Hepatic stellate cell (primary cell): ENCODE data around the gene CACNA2D4.
"Not testable (repeated sequence)": the region's sequence is repeated elsewhere in the genome, so short reads cannot be mapped to it uniquely, and the experiment has no call there.

Experiments used
- DNase-seq: peaks from one replicate; pipeline ENCODE4 v3.0.0; 2011; ENCODE audit warnings: low spot score

The CACNA2D4 gene

GRCh38 chr12:1832801-1833595 lies 85.5 kb downstream of the CACNA2D4 start:
- no peak for DNase-seq

- DNase-seq = peak; percentile 73
Measured at GRCh38 chr12:1830981-1831963, 87.2 kb downstream of the CACNA2D4 start.

- no peak for DNase-seq
Measured at GRCh38 chr12:1830401-1830845, 88.0 kb downstream of the CACNA2D4 start.

- no peak for DNase-seq
Measured at GRCh38 chr12:1829306-1829900, 89.0 kb downstream of the CACNA2D4 start.

GRCh38 chr12:1828856-1829255 lies 89.6 kb downstream of the CACNA2D4 start:
- no peak for DNase-seq

GRCh38 chr12:1827826-1828805 lies 90.3 kb downstream of the CACNA2D4 start:
- DNase-seq = no peak

GRCh38 chr12:1826867-1827705 lies 91.4 kb downstream of the CACNA2D4 start:
- DNase-seq = no peak

- DNase-seq = no peak
Measured at GRCh38 chr12:1826401-1826800, 92.1 kb downstream of the CACNA2D4 start.

- DNase-seq = no peak
Measured at GRCh38 chr12:1825382-1826102, 92.9 kb downstream of the CACNA2D4 start.

GRCh38 chr12:1823237-1823636 lies 95.2 kb downstream of the CACNA2D4 start:
- no peak for DNase-seq

GRCh38 chr12:1822699-1823098 lies 95.8 kb downstream of the CACNA2D4 start:
- DNase-seq = no peak

GRCh38 chr12:1821805-1822204 lies 96.6 kb downstream of the CACNA2D4 start:
- no peak for DNase-seq

- no peak for DNase-seq
Measured at GRCh38 chr12:1820896-1821291, 97.6 kb downstream of the CACNA2D4 start.

GRCh38 chr12:1820191-1820895 lies 98.1 kb downstream of the CACNA2D4 start, which contains the start of gene LRTM2:
LRTM2 (plus strand) TSS chr12:1820565; CDS start chr12:1828149, 7,584 bp downstream.
- DNase-seq = no peak

GRCh38 chr12:1819571-1819970 lies 98.9 kb downstream of the CACNA2D4 start:
- no peak for DNase-seq

GRCh38 chr12:1819050-1819449 lies 99.4 kb downstream of the CACNA2D4 start:
- no peak for DNase-seq

GRCh38 chr12:1817928-1818327 lies 100.5 kb downstream of the CACNA2D4 start:
- not testable (repeated sequence) for DNase-seq

GRCh38 chr12:1816730-1817348 lies 101.6 kb downstream of the CACNA2D4 start:
- no peak for DNase-seq
